ENCODE data around the gene NR4A2. TPM values are rescaled to one million over a fixed set of nuclear protein-coding genes. Genes with fewer than 3 reads are reported as not detected.

The NR4A2 gene
- total RNA-seq, 1 experiment from 2014 or later, result 17.9 TPM

GRCh38 chr2:156363141-156363540, 30.6 kb upstream of the NR4A2 start:
- RAD21 ChIA-PET (ENCODE audit: low non-redundant PET in 1 of 2, low total read pairs in 2 of 2, uncharacterized antibody in 2 of 2, unreplicated experiment in 2 of 2), result no interaction called here
- Histone ChIP-seq H3K9ac (ENCODE audit: low read length) (no peak overlapping the region), H3K4me2 (ENCODE audit: low read length) (no peak overlapping the region), H3K9me3 (ENCODE audit: control insufficient read depth in 1 of 2, insufficient read depth in 1 of 2, low read depth in 1 of 2, low read length in 2 of 2) (no peaks in the 10 kb centered on the region), H3K27ac (ENCODE audit: low read depth, low read length) (no peak overlapping the region), H3K27me3 (ENCODE audit: insufficient read depth, low read length) (no peaks in the 10 kb centered on the region), H2AFZ (ENCODE audit: low read depth, low read length, poor library complexity, severe bottlenecking) (no peak overlapping the region), H3K9me2 (ENCODE audit: insufficient read depth) (no peaks in the 10 kb centered on the region), H3K4me1 (ENCODE audit: control insufficient read depth in 1 of 2, insufficient read depth in 2 of 2, low read length in 2 of 2) (no peaks in the 10 kb centered on the region), H3K79me2 (ENCODE audit: insufficient read depth, low read length) (no peaks in the 10 kb centered on the region), H3K4me3 (replicated peaks in 1 of 2; ENCODE audit: low read depth in 1 of 2, low read length in 2 of 2) (no peak overlapping the region), H4K20me1 (ENCODE audit: insufficient read depth) (no peaks in the 10 kb centered on the region), H3K36me3 (ENCODE audit: control insufficient read depth in 1 of 2, insufficient read depth in 2 of 2, low read length in 2 of 2) (no peaks in the 10 kb centered on the region)
- CTCF ChIA-PET, result no interaction called here
- no TSS peak for BruUV-seq (replicated peaks)
- no peak for ATAC-seq
- TF ChIP-seq ZBTB33 (IDR thresholded peaks at IDR 0.05; ENCODE audit: extremely low read depth, insufficient replicate concordance, low read length) (no peak), FOSL1 (IDR thresholded peaks at IDR 0.05; ENCODE audit: low read depth) (no peak), YY1 (IDR thresholded peaks at IDR 0.05; ENCODE audit: extremely low read depth, insufficient replicate concordance, low read depth, low read length) (no peak), SP1 (IDR thresholded peaks at IDR 0.05; ENCODE audit: low read depth) (no peak), EGR1 (IDR thresholded peaks at IDR 0.05; ENCODE audit: low read depth) (no peak), CEBPB (IDR thresholded peaks at IDR 0.05; ENCODE audit: low read depth) (no peak), CTCF (IDR thresholded peaks at IDR 0.05 in 2 of 3, conservative IDR thresholded peaks at IDR 0.05 in 1 of 3; ENCODE audit: borderline replicate concordance in 1 of 3, insufficient read depth in 1 of 3, low read depth in 2 of 3, low read length in 2 of 3) (no peak), ELF1 (IDR thresholded peaks at IDR 0.05; ENCODE audit: borderline replicate concordance, low read depth) (no peak), EZH2 (IDR thresholded peaks at IDR 0.05) (no peak), RAD21 (IDR thresholded peaks at IDR 0.05; ENCODE audit: low read depth) (no peak), JUND (IDR thresholded peaks at IDR 0.05) (no peak), POLR2AphosphoS5 (IDR thresholded peaks at IDR 0.05; ENCODE audit: low read depth, low read length) (no peak), EZH2phosphoT487 (IDR thresholded peaks at IDR 0.05; ENCODE audit: borderline replicate concordance) (no peak), ATF3 (IDR thresholded peaks at IDR 0.05) (no peak), TCF7L2 (IDR thresholded peaks at IDR 0.05; ENCODE audit: borderline replicate concordance, extremely low read depth, insufficient read depth, insufficient read length) (no peak)
- intact Hi-C loops (cut with micrococcal nuclease), result no loop called here
- DNase-seq (ENCODE audit: low read depth, low spot score), result no peak
- POLR2A ChIA-PET, result no interaction called here
